Left ventricle myocardium inferior (tissue), 1 donor: ENCODE results near the gene STPG1. TPM values are rescaled to one million over a fixed set of nuclear protein-coding genes. Genes with fewer than 3 reads are reported as not detected.

Experiments
- DNase-seq: peaks from one replicate; pipeline ENCODE4 v3.0.0-alpha.2; 2020
- H3K27ac ChIP-seq: fragments of 200-600 bp; replicated peaks from 2 replicates; pipeline ENCODE4 v1.8.0; 2021
- H3K27me3 ChIP-seq: fragments of 200-600 bp; 2 replicates; pipeline ENCODE4 v1.8.0; 2021; ENCODE audit warnings: low read depth
- H3K36me3 ChIP-seq: fragments of 200-600 bp; 2 replicates; pipeline ENCODE4 v1.8.0; 2021
- H3K4me1 ChIP-seq: fragments of 200-600 bp; 2 replicates; pipeline ENCODE4 v1.8.0; 2021
- H3K4me3 ChIP-seq: fragments of 200-600 bp; 2 replicates; pipeline ENCODE4 v1.8.0; 2021; ENCODE audit warnings: mild to moderate bottlenecking, moderate library complexity
- H3K9me3 ChIP-seq: fragments of 200-600 bp; replicated peaks from 2 replicates; pipeline ENCODE4 v1.8.0; 2021
- CTCF ChIP-seq: fragments of 200-600 bp; IDR thresholded peaks from 2 replicates; pipeline ENCODE4 v1.8.0; 2021; ENCODE audit warnings: antibody characterized with exemption, mild to moderate bottlenecking, borderline replicate concordance
- intact Hi-C: fragments of 100-400 bp; cut with micrococcal nuclease; formaldehyde crosslinking; loops from one replicate; pipeline ENCODE4 v1.11.0; 2022
- total RNA-seq: library from RNA; stranded (reverse); fragmentation: NEBNext Ultra II Directional; extraction: Animal tissue kit (Norgen Biotek cat#: 25700); gene quantifications from one replicate; pipeline ENCODE4 v1.2.1, GENCODE V29; 2021
- donor health status: DM: no; HTN: yes; CAD: no; lungs with severe emphysema.

Gene STPG1
- total RNA-seq, 1 donor from 2014 or later, result 4.9 TPM

- no peak overlapping the region for H3K27ac ChIP-seq
- peaks cover 19% of the 10 kb centered on the region for H3K36me3 ChIP-seq
- TF ChIP-seq CTCF, result no peak
- H3K4me1 ChIP-seq, result peaks cover 17% of the 10 kb centered on the region
- no peaks in the 10 kb centered on the region for H3K27me3 ChIP-seq
- no peaks in the 10 kb centered on the region for H3K9me3 ChIP-seq
- intact Hi-C loops, result no loop called here
- DNase-seq, result no peak
- no peak overlapping the region for H3K4me3 ChIP-seq
These were observed 46.9 kb downstream of the STPG1 start for GRCh38 chr1:24366707-24367106.

GRCh38 chr1:24364975-24365678, 48.5 kb downstream of the STPG1 start:
- Histone ChIP-seq H3K27ac (no peak overlapping the region), H3K36me3 (peaks cover 19% of the 10 kb centered on the region), H3K9me3 (no peaks in the 10 kb centered on the region), H3K4me3 (no peak overlapping the region), H3K27me3 (no peaks in the 10 kb centered on the region), H3K4me1 (peaks cover 17% of the 10 kb centered on the region)
- intact Hi-C loops, result no loop called here
- no peak for DNase-seq
- TF ChIP-seq CTCF, result no peak

GRCh38 chr1:24364605-24364974, 49.0 kb downstream of the STPG1 start:
- Histone ChIP-seq H3K36me3 (peaks cover 24% of the 10 kb centered on the region), H3K4me1 (peaks cover 17% of the 10 kb centered on the region), H3K4me3 (no peak overlapping the region), H3K27me3 (no peaks in the 10 kb centered on the region), H3K27ac (no peak overlapping the region), H3K9me3 (no peaks in the 10 kb centered on the region)
- no peak for DNase-seq
- intact Hi-C loops, result no loop called here
- TF ChIP-seq CTCF, result no peak

GRCh38 chr1:24363994-24364393, 49.6 kb downstream of the STPG1 start:
- no peak for DNase-seq
- no peak for TF ChIP-seq CTCF
- intact Hi-C loops, result no loop called here
- H3K4me1 ChIP-seq, result peaks cover 13% of the 10 kb centered on the region
- H3K36me3 ChIP-seq, result peaks cover 21% of the 10 kb centered on the region
- no peaks in the 10 kb centered on the region for H3K9me3 ChIP-seq
- H3K27ac ChIP-seq, result no peak overlapping the region
- H3K27me3 ChIP-seq, result no peaks in the 10 kb centered on the region
- H3K4me3 ChIP-seq, result no peak overlapping the region

GRCh38 chr1:24362982-24363614, 50.5 kb downstream of the STPG1 start:
- intact Hi-C loops, result no loop called here
- Histone ChIP-seq H3K27ac (no peak overlapping the region), H3K36me3 (peaks cover 17% of the 10 kb centered on the region), H3K4me3 (no peak overlapping the region), H3K4me1 (peaks cover 12% of the 10 kb centered on the region), H3K9me3 (no peaks in the 10 kb centered on the region), H3K27me3 (no peaks in the 10 kb centered on the region)
- TF ChIP-seq CTCF, result no peak
- no peak for DNase-seq
